GM11168 (cell line): Measurements from ENCODE around the gene NDUFV2.

Experiments
- in situ Hi-C: fragments of 300-500 bp; cut with MboI; formaldehyde crosslinking; loops from one replicate; pipeline ENCODE4 v1.12.0; 2022; ENCODE audit warnings: low sequenced_read_pairs; ENCODE audit not compliant: unreplicated experiment

The NDUFV2 gene

DNA sequence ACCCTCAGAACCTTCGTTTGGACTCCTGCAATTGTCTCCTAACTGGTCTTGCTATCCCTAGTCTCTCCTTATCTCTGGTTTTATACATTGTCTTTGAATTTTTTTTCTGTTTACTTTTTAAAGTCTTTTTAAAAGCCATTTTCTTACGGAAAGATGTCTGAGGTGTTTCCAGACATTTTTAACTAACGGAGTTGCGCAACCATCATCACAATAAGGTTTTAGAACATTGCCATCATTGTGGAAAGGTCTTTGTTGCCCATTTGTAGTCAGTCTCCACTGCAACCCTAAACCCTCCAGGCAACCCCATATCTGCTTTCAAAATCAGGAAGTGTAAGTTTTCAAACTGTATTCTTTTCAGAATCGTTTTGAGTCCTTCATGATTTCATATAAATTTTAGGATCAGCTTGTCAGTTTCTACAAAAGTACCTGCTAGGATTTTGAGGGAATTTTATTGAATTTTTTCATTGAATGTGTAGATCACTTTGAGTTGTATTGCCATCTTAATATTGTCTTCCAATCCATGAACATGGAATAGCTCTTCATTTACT, 80.4 kb downstream of the NDUFV2 start:
- in situ Hi-C loops: no loop called here
